Calu3 (cell line): ENCODE measurements around the gene NOD1. TPM values are rescaled to one million over a fixed set of nuclear protein-coding genes. Genes with fewer than 3 reads are reported as not detected.

Source experiments
- BruUV-seq: library from RNA; stranded (reverse); fragments of 400-500 nt; replicated peaks from 2 replicates; lab custom pipeline; 2021; lab: Mats Ljungman, UMichigan
- CTCF ChIA-PET: fragments of 300-600 bp; sonication (Branson Sonifier 250); formaldehyde crosslinking; loops from one replicate; lab custom pipeline; 2022; ENCODE audit warnings: antibody characterized with exemption; lab: Charles Lee
- DNase-seq: peaks from one replicate; pipeline ENCODE4 v3.0.0; 2022
- H3K27ac Mint-ChIP-seq: one replicate; pipeline ENCODE4 v1.8.0; 2022; ENCODE audit warnings: mixed read lengths; ENCODE audit not compliant: unreplicated experiment
- H3K27me3 Mint-ChIP-seq: one replicate; pipeline ENCODE4 v1.8.0; 2022; ENCODE audit warnings: mixed read lengths; ENCODE audit not compliant: unreplicated experiment
- H3K36me3 Mint-ChIP-seq: one replicate; pipeline ENCODE4 v1.8.0; 2022; ENCODE audit warnings: mild to moderate bottlenecking, moderate library complexity, mixed read lengths; ENCODE audit not compliant: insufficient read depth, unreplicated experiment
- H3K4me1 Mint-ChIP-seq: one replicate; pipeline ENCODE4 v1.8.0; 2022; ENCODE audit warnings: mild to moderate bottlenecking, low read depth, mixed read lengths; ENCODE audit not compliant: unreplicated experiment
- H3K4me3 Mint-ChIP-seq: one replicate; pipeline ENCODE4 v1.8.0; 2022; ENCODE audit warnings: mild to moderate bottlenecking, low read depth, moderate library complexity, mixed read lengths; ENCODE audit not compliant: unreplicated experiment
- H3K9me3 Mint-ChIP-seq: one replicate; pipeline ENCODE4 v1.8.0; 2022; ENCODE audit warnings: low read depth, mixed read lengths; ENCODE audit not compliant: unreplicated experiment
- intact Hi-C: fragments of 100-400 bp; cut with micrococcal nuclease; formaldehyde crosslinking; loops from one replicate; pipeline ENCODE4 v1.10.0; 2022; ENCODE audit not compliant: unreplicated experiment
- total RNA-seq: library from RNA; stranded (reverse); gene quantifications from 2 replicates; pipeline ENCODE4 v1.2.3, GENCODE V29; 2022
- TF ChIP-seq, protein P1 (sequence below): fragments of 200-600 bp; IDR thresholded peaks from one replicate; pipeline ENCODE4 v1.8.0; 2022; ENCODE audit warnings: antibody characterized with exemption; ENCODE audit not compliant: unreplicated experiment

NOD1 gene
- total RNA-seq, 1 experiment from 2014 or later = 11.7 TPM

DNA sequence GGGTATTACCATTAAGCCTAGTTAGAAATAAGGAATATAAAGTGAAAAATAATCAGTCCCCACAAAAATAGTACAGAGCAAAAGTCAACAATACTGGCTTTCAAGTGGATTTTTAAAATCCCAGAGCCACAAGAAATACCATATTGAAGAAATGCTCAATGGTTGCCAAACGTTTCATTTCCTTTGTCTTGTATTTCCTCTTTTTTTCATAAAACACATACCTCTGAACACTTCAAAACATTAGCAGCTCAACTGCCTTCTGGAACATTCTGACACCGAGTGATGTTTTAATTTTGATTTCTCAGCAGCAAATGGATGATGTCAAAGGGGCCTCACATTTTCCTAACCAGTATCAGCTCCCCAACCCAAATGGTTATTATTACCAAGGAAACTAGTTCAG lies 10.5 kb downstream of the NOD1 start:
- TF ChIP-seq, protein P1, sequence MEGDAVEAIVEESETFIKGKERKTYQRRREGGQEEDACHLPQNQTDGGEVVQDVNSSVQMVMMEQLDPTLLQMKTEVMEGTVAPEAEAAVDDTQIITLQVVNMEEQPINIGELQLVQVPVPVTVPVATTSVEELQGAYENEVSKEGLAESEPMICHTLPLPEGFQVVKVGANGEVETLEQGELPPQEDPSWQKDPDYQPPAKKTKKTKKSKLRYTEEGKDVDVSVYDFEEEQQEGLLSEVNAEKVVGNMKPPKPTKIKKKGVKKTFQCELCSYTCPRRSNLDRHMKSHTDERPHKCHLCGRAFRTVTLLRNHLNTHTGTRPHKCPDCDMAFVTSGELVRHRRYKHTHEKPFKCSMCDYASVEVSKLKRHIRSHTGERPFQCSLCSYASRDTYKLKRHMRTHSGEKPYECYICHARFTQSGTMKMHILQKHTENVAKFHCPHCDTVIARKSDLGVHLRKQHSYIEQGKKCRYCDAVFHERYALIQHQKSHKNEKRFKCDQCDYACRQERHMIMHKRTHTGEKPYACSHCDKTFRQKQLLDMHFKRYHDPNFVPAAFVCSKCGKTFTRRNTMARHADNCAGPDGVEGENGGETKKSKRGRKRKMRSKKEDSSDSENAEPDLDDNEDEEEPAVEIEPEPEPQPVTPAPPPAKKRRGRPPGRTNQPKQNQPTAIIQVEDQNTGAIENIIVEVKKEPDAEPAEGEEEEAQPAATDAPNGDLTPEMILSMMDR = no peak
- CTCF ChIA-PET = no interaction called here
- H3K4me1 Mint-ChIP-seq = peaks cover 11% of the 10 kb centered on the region
- no peaks in the 10 kb centered on the region for H3K27me3 Mint-ChIP-seq
- no TSS peak for BruUV-seq
- H3K36me3 Mint-ChIP-seq = no peaks in the 10 kb centered on the region
- H3K9me3 Mint-ChIP-seq = no peaks in the 10 kb centered on the region
- DNase-seq = no peak
- intact Hi-C loops = no loop called here
- H3K27ac Mint-ChIP-seq = no peak overlapping the region
- no peak overlapping the region for H3K4me3 Mint-ChIP-seq

DNA sequence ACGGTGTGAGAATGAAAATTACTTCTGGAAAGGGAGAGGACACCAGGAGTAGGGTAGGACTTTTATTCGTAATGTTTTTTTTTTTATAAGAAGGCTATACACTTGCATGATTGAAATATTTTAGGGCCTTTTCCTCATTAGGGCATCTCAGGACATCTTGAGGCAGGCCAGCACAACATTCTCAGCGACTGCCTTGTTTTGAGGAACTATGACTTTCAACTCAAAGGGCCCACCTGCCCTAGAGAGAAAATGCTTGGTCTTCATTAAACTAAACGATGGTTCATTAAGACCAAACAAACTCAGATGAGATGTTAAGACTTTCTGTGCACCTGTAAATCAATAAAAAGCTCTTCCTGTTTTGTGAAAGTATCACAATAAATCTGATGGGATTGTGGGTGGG lies 11.3 kb downstream of the NOD1 start:
- Mint-ChIP-seq H3K27ac (no peak overlapping the region), H3K36me3 (no peaks in the 10 kb centered on the region), H3K4me1 (peaks cover 11% of the 10 kb centered on the region), H3K9me3 (no peaks in the 10 kb centered on the region), H3K27me3 (no peaks in the 10 kb centered on the region), H3K4me3 (no peak overlapping the region)
- BruUV-seq = no TSS peak
- DNase-seq = no peak
- TF ChIP-seq, protein P1 = no peak
- intact Hi-C loops = no loop called here
- CTCF ChIA-PET = no interaction called here

DNA sequence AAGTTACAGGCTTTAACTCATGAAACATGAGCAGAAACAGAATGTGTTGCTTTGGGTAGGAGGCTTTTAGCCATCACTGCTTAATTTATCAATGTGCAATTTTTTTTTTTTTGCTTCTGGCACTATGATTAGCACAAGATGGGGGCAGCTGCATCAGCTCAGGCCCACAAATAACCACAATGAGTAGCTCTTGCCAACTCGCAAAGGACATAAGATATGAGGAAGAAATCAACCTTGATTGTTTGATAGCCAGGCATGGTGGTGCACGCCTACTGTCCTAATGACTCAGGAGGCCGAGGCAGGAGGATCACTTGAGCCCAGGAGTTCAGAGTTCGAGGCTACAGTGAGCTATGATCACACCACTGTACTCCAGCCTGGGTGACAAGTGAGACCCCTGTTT lies 12.3 kb downstream of the NOD1 start:
- no peaks in the 10 kb centered on the region for H3K27me3 Mint-ChIP-seq
- CTCF ChIA-PET = interaction anchor here (1.0 to 1.1 kb wide), 2 partner anchors 12 to 13 kb away, joined by 3 to 4 read pairs; partner anchors contain the start of gene NOD1
- H3K4me3 Mint-ChIP-seq = no peak overlapping the region
- intact Hi-C loops = no loop called here
- H3K4me1 Mint-ChIP-seq = peaks cover 11% of the 10 kb centered on the region
- H3K27ac Mint-ChIP-seq = no peak overlapping the region
- no TSS peak for BruUV-seq
- H3K36me3 Mint-ChIP-seq = no peaks in the 10 kb centered on the region
- no peaks in the 10 kb centered on the region for H3K9me3 Mint-ChIP-seq
- DNase-seq = no peak
- TF ChIP-seq, protein P1 = no peak

- no peak overlapping the region for H3K27ac Mint-ChIP-seq
- no peaks in the 10 kb centered on the region for H3K36me3 Mint-ChIP-seq
- no peaks in the 10 kb centered on the region for H3K9me3 Mint-ChIP-seq
- CTCF ChIA-PET = interaction anchor here (0.7 to 1.1 kb wide), 3 partner anchors 13 to 39 kb away, joined by 3 to 4 read pairs (median 3); partner anchors contain the start of gene NOD1
- BruUV-seq = no TSS peak
- intact Hi-C loops = no loop called here
- TF ChIP-seq, protein P1 = no peak
- H3K4me3 Mint-ChIP-seq = no peak overlapping the region
- H3K27me3 Mint-ChIP-seq = no peaks in the 10 kb centered on the region
- peaks cover 11% of the 10 kb centered on the region for H3K4me1 Mint-ChIP-seq
- no peak for DNase-seq
Observed at GRCh38 chr7:30465811-30466180, 12.8 kb downstream of the NOD1 start.
